Spinal cord (tissue), 10 donors: ENCODE data around the gene KRT78. TPM values are rescaled to one million over a fixed set of nuclear protein-coding genes. Genes with fewer than 3 reads are reported as not detected.

Source experiments
- DNase-seq, 6 donors: peaks; one replicate each; pipeline versions ENCODE4 v3.0.0 to v3.0.0-alpha.2; 2013 to 2015; ENCODE audit warnings: low spot score in 6 of 6, low read depth in 4 of 6
- H3K27ac ChIP-seq: one replicate; pipeline ENCODE4 v1.5.1; 2013; ENCODE audit warnings: low read depth, low read length, control low read depth
- H3K27me3 ChIP-seq: one replicate; pipeline ENCODE4 v1.6.1; 2013; ENCODE audit warnings: low read length; ENCODE audit not compliant: control insufficient read depth, insufficient read depth
- H3K36me3 ChIP-seq: one replicate; pipeline ENCODE4 v1.6.1; 2013; ENCODE audit warnings: low read length; ENCODE audit not compliant: control insufficient read depth, insufficient read depth
- H3K4me1 ChIP-seq: one replicate; pipeline ENCODE4 v1.6.1; 2013; ENCODE audit warnings: low read length; ENCODE audit not compliant: control insufficient read depth, insufficient read depth
- H3K4me3 ChIP-seq: one replicate; pipeline ENCODE4 v1.5.1; 2013; ENCODE audit warnings: low read depth, low read length, control low read depth
- H3K9me3 ChIP-seq: one replicate; pipeline ENCODE4 v1.6.1; 2013; ENCODE audit warnings: low read length; ENCODE audit not compliant: control insufficient read depth, insufficient read depth
- WGBS: methylation state at CpG from one replicate; pipeline ENCODE4 v1.1.5; 2013; ENCODE audit warnings: missing lambda C conversion rate; ENCODE audit not compliant: insufficient coverage; 5-methylcytosine and 5-hydroxymethylcytosine counted together
- polyA plus RNA-seq, 2 donors: library from polyadenylated mRNA; unstranded; fragments of 120-200 nt; gene quantifications; one replicate each; pipeline ENCODE4 v1.2.1, GENCODE V29; 2013; ENCODE audit not compliant: insufficient read length in 2 of 2
- total RNA-seq, 2 donors: library from RNA; depleted of rRNA in 1 of 2; stranded (reverse); fragments of 120-200 nt in 1 of 2; fragments of >200 nt in 1 of 2; gene quantifications; one replicate each; pipeline versions ENCODE4 v1.2.3 to v1.2.4, GENCODE V29; 2013 to 2014
- donor health status: healthy.

Gene KRT78
- total and polyA plus RNA-seq, 4 donors = 0.11 TPM; not detected in 3

- WGBS = 86% methylated on average over 19 of the region's 20 CpGs
- H3K4me3 ChIP-seq = no peak overlapping the region
- H3K27ac ChIP-seq = no peak overlapping the region
- H3K36me3 ChIP-seq = no peaks in the 10 kb centered on the region
- H3K27me3 ChIP-seq = peaks cover 2% of the 10 kb centered on the region
- peaks cover 8% of the 10 kb centered on the region for H3K4me1 ChIP-seq
- H3K9me3 ChIP-seq = no peaks in the 10 kb centered on the region
- no peak for DNase-seq
Observed at GRCh38 chr12:52832985-52833905, 15.5 kb downstream of the KRT78 start.

GRCh38 chr12:52832451-52832850, 16.3 kb downstream of the KRT78 start:
- Histone ChIP-seq H3K27me3 (peaks cover 2% of the 10 kb centered on the region), H3K4me3 (no peak overlapping the region), H3K27ac (no peak overlapping the region), H3K4me1 (peaks cover 8% of the 10 kb centered on the region), H3K9me3 (no peaks in the 10 kb centered on the region), H3K36me3 (no peaks in the 10 kb centered on the region)
- WGBS = 83% methylated on average over 1 of the region's 3 CpGs
- no peak for DNase-seq

- Histone ChIP-seq H3K4me1 (peaks cover 8% of the 10 kb centered on the region), H3K27me3 (peaks cover 2% of the 10 kb centered on the region), H3K9me3 (no peaks in the 10 kb centered on the region), H3K4me3 (no peak overlapping the region), H3K36me3 (no peaks in the 10 kb centered on the region), H3K27ac (no peak overlapping the region)
- WGBS = 91% methylated on average over 7 of the region's 7 CpGs
- DNase-seq = no peak
Observed at GRCh38 chr12:52831251-52831650, 17.5 kb downstream of the KRT78 start.

GRCh38 chr12:52829986-52830770, 18.6 kb downstream of the KRT78 start:
- peaks cover 5% of the 10 kb centered on the region for H3K4me1 ChIP-seq
- 83% methylated on average over 5 of the region's 8 CpGs for WGBS
- H3K27ac ChIP-seq = no peak overlapping the region
- H3K9me3 ChIP-seq = no peaks in the 10 kb centered on the region
- H3K27me3 ChIP-seq = peaks cover 2% of the 10 kb centered on the region
- DNase-seq = no peak
- no peaks in the 10 kb centered on the region for H3K36me3 ChIP-seq
- H3K4me3 ChIP-seq = no peak overlapping the region

- peaks cover 2% of the 10 kb centered on the region for H3K27me3 ChIP-seq
- no peaks in the 10 kb centered on the region for H3K4me1 ChIP-seq
- no CpG with 5 or more reads among the region's 2 CpGs for WGBS
- no peaks in the 10 kb centered on the region for H3K36me3 ChIP-seq
- H3K9me3 ChIP-seq = no peaks in the 10 kb centered on the region
- no peak overlapping the region for H3K27ac ChIP-seq
- H3K4me3 ChIP-seq = no peak overlapping the region
- DNase-seq = no peak
Observed at GRCh38 chr12:52828591-52829021, 20.2 kb downstream of the KRT78 start.

- Histone ChIP-seq H3K27me3 (peaks cover 2% of the 10 kb centered on the region), H3K9me3 (no peaks in the 10 kb centered on the region), H3K4me1 (no peaks in the 10 kb centered on the region), H3K27ac (no peak overlapping the region), H3K36me3 (no peaks in the 10 kb centered on the region), H3K4me3 (no peak overlapping the region)
- DNase-seq = no peak
Observed at GRCh38 chr12:52828156-52828555, 20.6 kb downstream of the KRT78 start.

- H3K27ac ChIP-seq = no peak overlapping the region
- WGBS = 71% methylated on average over 4 of the region's 6 CpGs
- H3K9me3 ChIP-seq = no peaks in the 10 kb centered on the region
- H3K4me1 ChIP-seq = peaks cover 2% of the 10 kb centered on the region
- no peak for DNase-seq
- no peak overlapping the region for H3K4me3 ChIP-seq
- no peaks in the 10 kb centered on the region for H3K36me3 ChIP-seq
- peaks cover 2% of the 10 kb centered on the region for H3K27me3 ChIP-seq
Observed at GRCh38 chr12:52827499-52828090, 21.2 kb downstream of the KRT78 start.

GRCh38 chr12:52826611-52827498, 21.9 kb downstream of the KRT78 start:
- WGBS = 95% methylated on average over 8 of the region's 11 CpGs

GRCh38 chr12:52825961-52826360, 22.8 kb downstream of the KRT78 start:
- Histone ChIP-seq H3K9me3 (no peaks in the 10 kb centered on the region), H3K27me3 (peaks cover 2% of the 10 kb centered on the region), H3K4me1 (peaks cover 2% of the 10 kb centered on the region), H3K36me3 (no peaks in the 10 kb centered on the region), H3K4me3 (no peak overlapping the region), H3K27ac (no peak overlapping the region)
- 75% methylated on average over 4 of the region's 4 CpGs for WGBS
- DNase-seq = no peak

More at GRCh38 chr12:52826611-52827498, 21.9 kb downstream of the KRT78 start:
- no peak overlapping the region for H3K27ac ChIP-seq
- H3K27me3 ChIP-seq = peaks cover 2% of the 10 kb centered on the region
- H3K4me1 ChIP-seq = peaks cover 2% of the 10 kb centered on the region
- H3K4me3 ChIP-seq = no peak overlapping the region
- no peaks in the 10 kb centered on the region for H3K9me3 ChIP-seq
- DNase-seq = no peak
- H3K36me3 ChIP-seq = no peaks in the 10 kb centered on the region
